NCI-H2081 treated with DMSO at 0.1 percent for 48 hours (cell line): ENCODE results near the gene ADCK1.
"Not testable (repeated sequence)": the region's sequence is repeated elsewhere in the genome, so short reads cannot be mapped to it uniquely, and the experiment has no call there.

ENCODE experiments used
- DNase-seq: peaks from one replicate; lab custom pipeline; 2025; lab: John Stamatoyannopoulos, UW

Gene ADCK1

DNA sequence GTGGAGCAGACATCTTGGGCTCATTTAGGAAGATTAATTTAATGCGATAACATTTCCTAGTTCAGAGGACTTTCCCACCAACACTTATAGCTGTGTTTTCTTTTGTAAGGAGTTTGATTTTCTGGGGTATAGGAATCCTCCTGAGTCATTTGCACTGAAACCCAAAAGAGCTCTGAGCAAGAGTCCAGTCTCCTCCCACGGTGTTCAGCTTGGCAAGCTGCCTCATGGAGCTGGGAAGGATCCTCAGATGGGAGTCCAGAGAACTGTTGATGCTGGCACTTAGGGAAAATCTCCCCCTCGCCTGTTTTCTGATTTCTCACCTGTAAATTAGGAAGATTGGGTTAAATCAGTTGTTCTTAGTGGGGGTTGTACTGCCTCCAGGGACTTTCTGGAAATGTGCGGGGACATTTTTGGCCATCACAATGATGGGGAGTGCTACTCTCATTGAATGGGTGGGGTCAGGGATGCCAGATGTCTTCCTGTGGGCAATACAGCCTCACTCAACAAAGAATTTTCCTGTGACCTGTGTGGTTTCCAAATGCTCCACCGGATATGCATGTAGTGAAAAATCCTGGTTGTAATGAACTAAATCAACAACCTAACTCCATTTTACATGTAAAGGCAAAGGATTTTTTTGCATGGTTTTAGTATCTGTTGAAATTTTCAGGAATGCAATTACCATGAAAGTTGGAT, 150.6 kb downstream of the ADCK1 start:
- DNase-seq: no peak

GRCh38 chr14:77955816-77956484, 156.0 kb downstream of the ADCK1 start:
- no peak for DNase-seq

GRCh38 chr14:77959686-77960085, 159.8 kb downstream of the ADCK1 start:
- DNase-seq: not testable (repeated sequence)

DNA sequence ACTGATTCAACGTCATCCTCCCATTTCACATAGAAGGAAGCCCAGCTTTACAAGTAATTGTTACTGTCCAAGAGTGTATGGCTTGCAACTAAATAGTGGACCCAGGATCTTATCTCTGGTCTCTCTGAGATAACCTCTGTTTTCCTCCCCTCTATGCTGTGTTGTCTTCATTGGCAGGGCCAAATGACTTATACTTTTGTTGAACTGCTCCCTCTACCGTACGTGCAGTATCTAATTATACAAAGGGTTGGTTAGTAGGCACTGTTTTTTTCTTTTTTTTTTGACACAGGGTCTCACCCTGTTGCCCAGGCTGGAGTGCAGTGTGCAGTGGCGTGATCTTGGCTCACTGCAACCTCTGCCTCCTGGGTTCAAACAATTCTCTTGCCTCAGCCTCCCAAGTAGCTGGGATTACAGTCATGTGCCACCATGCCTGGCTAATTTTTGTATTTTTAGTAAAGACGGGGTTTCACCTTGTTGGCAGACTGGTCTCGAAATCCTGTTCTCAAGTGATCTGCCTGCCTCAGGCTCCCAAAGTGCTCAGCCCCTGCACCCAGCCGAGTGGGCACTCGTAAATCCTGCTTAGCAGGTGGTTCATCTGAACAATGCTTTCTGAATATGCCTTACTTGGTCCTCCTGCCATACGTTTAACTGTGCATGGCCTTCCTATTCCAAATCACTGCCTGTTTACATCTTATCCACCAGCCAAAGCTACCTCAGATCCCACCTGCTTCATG, 162.1 kb downstream of the ADCK1 start:
- DNase-seq: no peak

GRCh38 chr14:77962731-77963520, 163.0 kb downstream of the ADCK1 start:
- DNase-seq: no peak

GRCh38 chr14:77964586-77964985, 164.7 kb downstream of the ADCK1 start:
- DNase-seq: no peak

- DNase-seq: no peak
Measured at GRCh38 chr14:77965050-77965449, 165.1 kb downstream of the ADCK1 start.

DNA sequence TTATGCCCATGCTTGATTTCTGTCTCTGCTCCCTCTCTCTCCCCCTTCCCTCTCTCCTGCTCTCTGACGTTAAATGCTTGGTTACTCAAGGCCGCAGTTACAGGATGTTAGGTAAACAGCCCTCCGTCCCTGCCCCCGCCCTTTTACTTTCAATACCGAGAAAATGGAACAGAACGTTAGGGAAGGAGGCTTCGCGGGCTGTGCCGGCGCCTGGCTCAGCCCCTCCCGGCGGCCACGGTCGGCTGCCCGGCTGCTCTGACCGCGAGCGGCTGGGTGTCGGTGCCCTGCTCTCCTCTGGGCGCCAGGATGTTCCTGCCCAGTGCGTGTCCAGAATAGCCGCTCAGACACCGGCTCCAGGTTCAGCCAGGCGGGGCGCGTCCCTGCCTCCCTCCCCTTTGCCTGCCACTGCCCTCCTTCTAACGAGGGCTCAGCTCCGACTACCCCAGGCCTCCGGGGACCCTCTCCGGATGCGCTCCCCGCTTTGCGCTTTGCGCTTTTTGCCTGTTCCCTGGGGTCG, 166.1 kb downstream of the ADCK1 start:
- DNase-seq: no peak

DNA sequence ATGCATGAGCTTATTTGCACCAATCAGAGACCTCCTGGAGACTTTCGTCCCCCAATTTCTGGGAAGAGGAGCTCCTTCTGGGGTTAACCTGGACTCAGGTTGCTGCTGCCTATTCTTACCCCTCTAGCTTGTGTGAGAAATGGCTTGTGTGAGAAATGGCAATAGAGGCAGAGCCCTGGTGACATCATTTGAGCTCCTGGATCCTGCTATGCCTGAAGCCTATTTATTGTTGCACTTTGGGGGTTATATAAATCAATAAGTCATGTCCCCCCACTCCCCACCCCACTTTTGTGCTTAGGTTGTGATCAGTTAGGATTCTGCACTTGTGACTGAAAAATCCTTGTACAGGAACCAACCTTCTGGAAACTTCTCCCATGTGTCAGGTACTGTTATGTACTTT, 167.2 kb downstream of the ADCK1 start:
- no peak for DNase-seq

GRCh38 chr14:77970646-77971045, 170.7 kb downstream of the ADCK1 start:
- DNase-seq: no peak

DNA sequence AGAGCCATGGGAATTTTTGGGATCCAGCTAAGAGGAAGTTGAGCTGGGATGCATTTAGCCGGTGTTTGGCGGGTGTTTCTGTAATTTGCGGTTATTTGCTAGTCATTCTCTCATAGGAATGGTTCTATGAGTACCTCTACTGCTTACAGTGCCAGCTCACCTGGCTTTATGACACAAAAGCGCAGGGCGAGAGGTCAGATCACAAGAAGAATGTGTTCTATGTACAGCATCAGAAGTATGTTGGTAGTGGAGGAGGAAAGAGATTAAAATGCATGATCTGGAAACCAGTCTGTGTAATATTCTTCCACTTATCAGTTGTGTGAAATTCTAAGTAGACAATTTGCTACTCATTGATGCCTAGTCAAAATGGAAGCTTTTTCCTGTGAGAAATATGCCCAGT, 173.3 kb downstream of the ADCK1 start:
- DNase-seq: no peak

DNA sequence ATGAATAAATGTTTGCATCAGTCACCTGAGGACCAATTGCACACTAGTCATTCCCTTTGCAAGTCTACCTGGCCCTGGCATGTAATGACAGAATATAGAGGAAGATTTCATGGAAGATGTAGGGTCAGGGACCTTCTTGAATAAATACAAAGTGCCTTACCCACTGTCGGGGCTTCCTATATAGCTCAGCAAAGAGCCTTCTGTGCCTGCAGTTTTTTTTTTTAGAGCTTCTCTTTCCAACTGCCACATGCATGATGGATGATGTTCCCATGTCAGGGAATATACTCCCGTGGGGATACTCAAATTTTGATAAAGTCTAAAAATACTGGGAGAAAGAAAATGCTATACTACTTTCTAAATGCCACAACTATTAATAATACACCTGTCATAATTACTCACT, 176.7 kb downstream of the ADCK1 start:
- DNase-seq: no peak

DNA sequence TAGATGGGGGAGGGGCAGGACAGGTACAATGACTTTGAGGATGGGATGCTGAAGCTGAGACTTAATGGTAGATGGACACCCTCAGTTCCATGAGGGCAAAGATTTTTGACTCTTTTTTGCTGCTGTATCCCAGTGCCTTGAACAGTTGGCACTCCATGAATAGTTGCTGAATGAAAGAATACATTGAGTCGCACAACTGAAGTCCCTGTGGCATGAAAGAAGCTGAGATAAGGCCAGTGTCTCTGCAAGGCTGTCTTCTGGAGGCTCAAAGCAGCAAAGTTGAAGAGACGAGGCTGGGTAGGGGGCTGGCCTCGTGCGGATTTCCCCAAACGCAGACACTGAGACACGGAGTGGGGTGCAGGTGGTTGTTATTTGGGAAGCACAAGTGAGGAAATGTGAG, 179.3 kb downstream of the ADCK1 start:
- no peak for DNase-seq

DNA sequence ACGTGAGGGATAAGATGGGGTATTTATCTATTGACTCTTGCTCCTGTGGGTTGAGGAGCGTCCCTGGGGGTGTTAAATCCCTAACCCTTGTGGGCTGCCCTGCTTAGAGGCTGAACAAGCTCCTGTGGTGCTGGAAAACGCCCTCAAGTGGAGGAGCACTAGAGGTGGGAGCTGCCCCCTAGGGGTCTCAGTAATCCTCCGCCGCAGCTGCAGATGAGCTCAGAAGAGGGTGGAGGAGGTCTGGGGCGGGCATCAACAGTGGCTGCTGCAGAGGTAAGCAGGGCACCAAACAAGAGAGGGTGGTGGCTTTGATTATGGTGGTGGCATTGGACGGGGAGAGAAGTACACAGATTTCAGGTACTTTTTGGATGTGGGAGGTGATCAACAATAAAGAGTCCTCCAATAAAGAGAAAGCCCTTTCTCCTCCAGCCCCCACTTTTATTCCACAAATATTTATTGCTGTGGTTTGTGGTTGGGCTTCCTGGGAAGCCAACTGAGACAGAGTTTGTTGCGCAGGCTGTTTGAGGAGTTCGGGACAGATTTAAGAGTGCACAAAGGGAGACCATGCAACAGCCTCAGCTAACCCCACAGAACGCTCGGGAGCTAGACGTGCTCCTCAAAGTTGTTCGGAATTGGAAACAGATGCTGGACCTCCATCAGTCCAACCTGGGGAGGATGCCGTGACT, 179.9 kb downstream of the ADCK1 start:
- DNase-seq: no peak

GRCh38 chr14:77980475-77981321, 180.8 kb downstream of the ADCK1 start:
- DNase-seq: no peak
